H1 (cell line): Measurements from ENCODE around the gene OCEL1. TPM values are rescaled to one million over a fixed set of nuclear protein-coding genes. Genes with fewer than 3 reads are reported as not detected.
A peak's percentile ranks its signal among the peaks of the same experiment; 100 is the strongest.

ENCODE experiments used
- CTCF ChIA-PET: fragments of 300-600 bp; sonication (Branson Sonifier 250); formaldehyde crosslinking; loops from one replicate; lab custom pipeline; 2021; ENCODE audit not compliant: partially characterized antibody; lab: Charles Lee
- POLR2A ChIA-PET: fragments of 300-600 bp; sonication (Branson Sonifier 250); formaldehyde crosslinking; loops from one replicate; lab custom pipeline; 2021; ENCODE audit warnings: inconsistent platforms; ENCODE audit not compliant: partially characterized antibody; lab: Charles Lee
- DNase-seq, 2 experiments: peaks; one replicate each; pipeline versions ENCODE4 v3.0.0 to v3.0.0-alpha.2; 2010 to 2022; ENCODE audit warnings: low spot score in 2 of 2, low read depth in 1 of 2, mixed read lengths in 1 of 2
- FAIRE-seq: peaks from 2 replicates; lab custom pipeline; 2011; peaks lifted over from hg19 to GRCh38; lab: Jason Lieb, UNC
- H2AFZ ChIP-seq: 2 replicates; pipeline ENCODE4 v1.8.1; 2012; ENCODE audit warnings: low read length, inconsistent platforms
- H2AK5ac ChIP-seq: 2 replicates; pipeline ENCODE4 v1.6.1; 2013; ENCODE audit warnings: low read depth, low read length
- H2BK120ac ChIP-seq: replicated peaks from 2 replicates; pipeline ENCODE3; 2013; ENCODE audit warnings: low read depth, low read length, inconsistent platforms
- H2BK12ac ChIP-seq: 2 replicates; pipeline ENCODE4 v1.6.1; 2013; ENCODE audit warnings: low read depth, low read length
- H2BK15ac ChIP-seq: 2 replicates; pipeline ENCODE4 v1.6.1; 2013; ENCODE audit warnings: low read length
- H2BK20ac ChIP-seq: 2 replicates; pipeline ENCODE4 v1.6.1; 2013; ENCODE audit warnings: low read length
- H2BK5ac ChIP-seq: 2 replicates; pipeline ENCODE4 v1.6.1; 2013; ENCODE audit warnings: low read depth, low read length
- H3K14ac ChIP-seq: 2 replicates; pipeline ENCODE4 v1.6.1; 2013; ENCODE audit warnings: inconsistent platforms; ENCODE audit not compliant: insufficient read length
- H3K18ac ChIP-seq: 2 replicates; pipeline ENCODE4 v1.6.1; 2013; ENCODE audit warnings: low read length; ENCODE audit errors: extremely low read depth
- H3K23ac ChIP-seq: 2 replicates; pipeline ENCODE4 v1.6.1; 2013; ENCODE audit warnings: inconsistent platforms; ENCODE audit not compliant: insufficient read length
- H3K23me2 ChIP-seq: 2 replicates; pipeline ENCODE4 v1.6.1; 2013; ENCODE audit warnings: low read depth, low read length
- H3K27ac ChIP-seq: 2 replicates; pipeline ENCODE4 v1.6.1; 2011; ENCODE audit warnings: low read depth, low read length, inconsistent platforms
- H3K27me3 ChIP-seq, 4 experiments: replicated peaks in 1 of 4; 1 replicate in 1 of 4; 2 replicates in 3 of 4; pipeline versions ENCODE4 v1.6.1 to v1.8.1; 2011 to 2013; ENCODE audit warnings: low read length in 3 of 4, mild to moderate bottlenecking in 3 of 4, inconsistent platforms in 2 of 4, mixed read lengths in 2 of 4, moderate library complexity in 1 of 4; ENCODE audit not compliant: control insufficient read depth in 3 of 4, insufficient read depth in 3 of 4; ENCODE audit errors: extremely low read depth in 1 of 4
- H3K36me3 ChIP-seq, 4 experiments: 2 replicates each; pipeline versions ENCODE4 v1.6.1 to v1.8.1; 2011 to 2013; ENCODE audit warnings: mild to moderate bottlenecking in 4 of 4, low read length in 3 of 4, moderate library complexity in 2 of 4, control low read depth in 1 of 4, inconsistent platforms in 1 of 4; ENCODE audit not compliant: insufficient read depth in 4 of 4, control insufficient read depth in 2 of 4
- H3K4ac ChIP-seq: replicated peaks from 2 replicates; pipeline ENCODE3; 2013; ENCODE audit warnings: low read length, low read depth, mixed read lengths, inconsistent platforms; ENCODE audit not compliant: insufficient read length
- H3K4me1 ChIP-seq, 4 experiments: replicated peaks in 1 of 4; 1 replicate in 1 of 4; 2 replicates in 3 of 4; pipeline versions ENCODE4 v1.6.1 to v1.8.1; 2011 to 2013; ENCODE audit warnings: low read length in 3 of 4, inconsistent platforms in 2 of 4, mixed read lengths in 1 of 4; ENCODE audit not compliant: insufficient read depth in 4 of 4, control insufficient read depth in 3 of 4
- H3K4me2 ChIP-seq, 2 experiments: 2 replicates each; pipeline versions ENCODE4 v1.6.1 to v1.8.1; 2011 to 2013; ENCODE audit warnings: low read depth in 2 of 2, low read length in 2 of 2, control low read depth in 1 of 2, inconsistent platforms in 1 of 2, mild to moderate bottlenecking in 1 of 2; ENCODE audit not compliant: insufficient read depth in 1 of 2
- H3K4me3 ChIP-seq, 4 experiments: fragments of 200-600, 300-600 bp in 1 of 4; sonication (generic), shearing (Covaris generic), sonication (Bioruptor Twin) in 1 of 4; 2 replicates each; pipeline versions ENCODE4 v1.5.1 to v1.8.1; 2011 to 2016; ENCODE audit warnings: low read length in 4 of 4, low read depth in 3 of 4, control low read depth in 2 of 4, inconsistent platforms in 2 of 4, mild to moderate bottlenecking in 2 of 4, mixed read lengths in 1 of 4, moderate library complexity in 1 of 4; ENCODE audit not compliant: insufficient read depth in 2 of 4; ENCODE audit errors: extremely low read depth in 1 of 4
- H3K56ac ChIP-seq: replicated peaks from 2 replicates; pipeline ENCODE3; 2013; ENCODE audit warnings: low read depth, mild to moderate bottlenecking, mixed read lengths, low read length, inconsistent platforms; ENCODE audit not compliant: insufficient read length
- H3K79me1 ChIP-seq: 2 replicates; pipeline ENCODE4 v1.6.1; 2013; ENCODE audit warnings: low read depth, low read length, control low read depth
- H3K79me2 ChIP-seq, 2 experiments: 2 replicates each; pipeline versions ENCODE4 v1.6.1 to v1.8.1; 2012 to 2013; ENCODE audit warnings: low read length in 2 of 2, mild to moderate bottlenecking in 2 of 2, inconsistent platforms in 1 of 2; ENCODE audit not compliant: insufficient read depth in 2 of 2, control insufficient read depth in 1 of 2
- H3K9ac ChIP-seq, 4 experiments: replicated peaks in 1 of 4; 1 replicate in 1 of 4; 2 replicates in 3 of 4; pipeline versions ENCODE4 v1.6.1 to v1.8.1; 2011 to 2013; ENCODE audit warnings: low read depth in 3 of 4, low read length in 3 of 4, control low read depth in 2 of 4, mild to moderate bottlenecking in 2 of 4, moderate library complexity in 2 of 4, inconsistent platforms in 1 of 4; ENCODE audit errors: extremely low read depth in 1 of 4
- H3K9me3 ChIP-seq, 2 experiments: 2 replicates each; pipeline versions ENCODE4 v1.6.1 to v1.8.1; 2012 to 2013; ENCODE audit warnings: mild to moderate bottlenecking in 2 of 2, moderate library complexity in 2 of 2, control low read depth in 1 of 2, inconsistent platforms in 1 of 2, low read depth in 1 of 2, low read length in 1 of 2, mixed read lengths in 1 of 2; ENCODE audit not compliant: insufficient read depth in 2 of 2
- H4K20me1 ChIP-seq, 2 experiments: replicated peaks in 1 of 2; 2 replicates each; pipeline versions ENCODE3 to v1.8.1; 2011 to 2013; ENCODE audit warnings: inconsistent platforms in 2 of 2, low read length in 2 of 2, mild to moderate bottlenecking in 1 of 2; ENCODE audit not compliant: insufficient read depth in 2 of 2, control insufficient read depth in 1 of 2
- H4K5ac ChIP-seq: 2 replicates; pipeline ENCODE4 v1.6.1; 2013; ENCODE audit warnings: low read length, low read depth, mixed read lengths, inconsistent platforms; ENCODE audit not compliant: insufficient read length
- H4K8ac ChIP-seq: 2 replicates; pipeline ENCODE4 v1.8.0; 2013; ENCODE audit warnings: mild to moderate bottlenecking, moderate library complexity, low read length, inconsistent platforms; ENCODE audit not compliant: insufficient read depth; ENCODE audit errors: extremely low read depth
- H4K91ac ChIP-seq: replicated peaks from 2 replicates; pipeline ENCODE3; 2013; ENCODE audit warnings: low read length, mixed read lengths, inconsistent platforms; ENCODE audit not compliant: insufficient read length
- EZH2 ChIP-seq: fragments of 200-600 bp; sonication (generic); IDR thresholded peaks from 2 replicates; pipeline ENCODE4 v1.7.1; 2012; ENCODE audit warnings: low read depth, mild to moderate bottlenecking, moderate library complexity, low read length, inconsistent platforms; ENCODE audit not compliant: severe bottlenecking
- POLR2AphosphoS5 ChIP-seq: IDR thresholded peaks from 2 replicates; pipeline ENCODE4 v1.6.1; 2011; ENCODE audit warnings: low read depth, low read length
- WGBS, 2 experiments: shearing (Covaris generic) in 1 of 2; methylation state at CpG; one replicate each; pipeline versions ENCODE4 v1.1.6 to v1.1.7; 2013 to 2015; ENCODE audit warnings: low lambda C conversion rate in 2 of 2, mixed read lengths in 2 of 2, inconsistent platforms in 1 of 2, low coverage in 1 of 2, missing lambda C conversion rate in 1 of 2; ENCODE audit not compliant: insufficient replicate concordance in 2 of 2, insufficient coverage in 1 of 2, insufficient read length in 1 of 2; ENCODE audit errors: extremely low coverage in 1 of 2, missing lambda C conversion rate in 1 of 2; 5-methylcytosine and 5-hydroxymethylcytosine counted together
- polyA plus RNA-seq, 7 experiments: library from polyadenylated mRNA; depleted of rRNA in 3 of 7; stranded (reverse) in 5 of 7; unstranded in 2 of 7; fragments of >200 nt in 5 of 7; fragments of 200-250 nt in 2 of 7; gene quantifications; 1 replicate in 5 of 7; 2 replicates in 1 of 7; 4 replicates in 1 of 7; pipeline versions ENCODE4 v1.2.1 to v1.2.3, GENCODE V29; 2011 to 2013; ENCODE audit warnings: missing spikeins in 2 of 7, mixed read lengths in 2 of 7
- total RNA-seq: library from RNA; stranded (reverse); fragmentation: NEBNext Ultra II Directional; extraction: Animal tissue kit (Norgen Biotek cat#: 25700); gene quantifications from 2 replicates; pipeline ENCODE4 v1.2.1, GENCODE V29; 2021

The OCEL1 gene
- total and polyA plus RNA-seq, 2 of the 8 experiments (the other 6 are each of a cell fraction or from before 2014, with no cell fraction given), result 13.3 to 32.6 TPM

GRCh38 chr19:17235971-17236777, 10.1 kb downstream of the OCEL1 start:
- FAIRE-seq, result no peak
- Histone ChIP-seq H2BK20ac (peak overlapping the region; percentile 48; the same call in 1 of the 2 replicates), H3K18ac (peak overlapping the region; percentile 60; the same call in 1 of the 2 replicates), H3K79me1 (peaks cover 16% of the 10 kb centered on the region), H4K91ac (peak overlapping the region; percentile 90)
- TF ChIP-seq EZH2 (no peak), POLR2AphosphoS5 (peak; percentile 10; the same call in 1 of the 2 replicates)
- TF ChIP-seq, all 59 proteins: peak for 1
- DNase-seq, result peak in 1 of 2 experiments; percentile 70
- no peak overlapping the region for H3K4ac ChIP-seq
- no peak overlapping the region for H2BK120ac ChIP-seq
- peak overlapping the region; percentile 69 for H3K56ac ChIP-seq
- peak overlapping the region; percentile 64; the same call in 1 of the 2 replicates for H3K27ac ChIP-seq
- H4K5ac ChIP-seq, result peak overlapping the region; percentile 91
- H3K79me2 ChIP-seq, result peaks cover 7 to 46% of the 10 kb centered on the region in 2 experiments; a peak in 3 of 4 replicates
- ChIA-PET CTCF (interaction anchor here (0.6 to 3.4 kb wide), 14 partner anchors 10 to 1015 kb away, joined by 3 to 18 read pairs (median 4); partner anchors contain the start of genes BABAM1 and OCEL1), POLR2A (interaction anchor here (0.6 to 12.3 kb wide), 21 partner anchors 7 to 107 kb away, joined by 3 to 118 read pairs (median 4); partner anchors contain the start of genes ANKLE1, BABAM1, MRPL34 and NR2F6)
- WGBS, 2 experiments, result 25% methylated on average over 2 of the region's 27 CpGs; no CpG with 5 or more reads in 1 of the 2 experiments
- no peak overlapping the region for H2BK12ac ChIP-seq
- no peak overlapping the region for H3K14ac ChIP-seq
- peak overlapping the region; percentile 93 for H2BK5ac ChIP-seq
- no peak overlapping the region for H2BK15ac ChIP-seq
- no peaks in the 10 kb centered on the region for H3K27me3 ChIP-seq
- peak overlapping the region; percentile 80 to 89 (median 86) for H3K4me3 ChIP-seq
- H3K4me2 ChIP-seq, result peak overlapping the region; percentile 90 to 92
- no peak overlapping the region for H2AFZ ChIP-seq
- no peak overlapping the region for H3K23ac ChIP-seq
- H3K4me1 ChIP-seq, result peaks cover 3 to 11% (median 7%) of the 10 kb centered on the region in 4 experiments
- H3K36me3 ChIP-seq, result peaks cover 9 to 36% (median 10%) of the 10 kb centered on the region in 4 experiments
- peaks cover 4% of the 10 kb centered on the region; the same call in 1 of the 2 replicates for H3K23me2 ChIP-seq
- no peak overlapping the region for H4K8ac ChIP-seq
- H3K9me3 ChIP-seq, result no peaks in the 10 kb centered on the region
- H4K20me1 ChIP-seq, result peaks cover 11 to 18% of the 10 kb centered on the region in 2 experiments
- H3K9ac ChIP-seq, result peak overlapping the region in 3 of 4 experiments; percentile 65 to 87 (median 66); a peak in 3 of 7 replicates
- H2AK5ac ChIP-seq, result no peak overlapping the region
